GM18870 (cell line): ENCODE measurements around the gene VPS37D.
"Not testable (repeated sequence)": the region's sequence is repeated elsewhere in the genome, so short reads cannot be mapped to it uniquely, and the experiment has no call there.

Source experiments
- ATAC-seq: cut with Tn5 transposase; IDR thresholded peaks from one replicate; pipeline ENCODE4 v1.9.1; 2021; ENCODE audit warnings: moderate library complexity; ENCODE audit not compliant: unreplicated experiment

VPS37D gene

DNA sequence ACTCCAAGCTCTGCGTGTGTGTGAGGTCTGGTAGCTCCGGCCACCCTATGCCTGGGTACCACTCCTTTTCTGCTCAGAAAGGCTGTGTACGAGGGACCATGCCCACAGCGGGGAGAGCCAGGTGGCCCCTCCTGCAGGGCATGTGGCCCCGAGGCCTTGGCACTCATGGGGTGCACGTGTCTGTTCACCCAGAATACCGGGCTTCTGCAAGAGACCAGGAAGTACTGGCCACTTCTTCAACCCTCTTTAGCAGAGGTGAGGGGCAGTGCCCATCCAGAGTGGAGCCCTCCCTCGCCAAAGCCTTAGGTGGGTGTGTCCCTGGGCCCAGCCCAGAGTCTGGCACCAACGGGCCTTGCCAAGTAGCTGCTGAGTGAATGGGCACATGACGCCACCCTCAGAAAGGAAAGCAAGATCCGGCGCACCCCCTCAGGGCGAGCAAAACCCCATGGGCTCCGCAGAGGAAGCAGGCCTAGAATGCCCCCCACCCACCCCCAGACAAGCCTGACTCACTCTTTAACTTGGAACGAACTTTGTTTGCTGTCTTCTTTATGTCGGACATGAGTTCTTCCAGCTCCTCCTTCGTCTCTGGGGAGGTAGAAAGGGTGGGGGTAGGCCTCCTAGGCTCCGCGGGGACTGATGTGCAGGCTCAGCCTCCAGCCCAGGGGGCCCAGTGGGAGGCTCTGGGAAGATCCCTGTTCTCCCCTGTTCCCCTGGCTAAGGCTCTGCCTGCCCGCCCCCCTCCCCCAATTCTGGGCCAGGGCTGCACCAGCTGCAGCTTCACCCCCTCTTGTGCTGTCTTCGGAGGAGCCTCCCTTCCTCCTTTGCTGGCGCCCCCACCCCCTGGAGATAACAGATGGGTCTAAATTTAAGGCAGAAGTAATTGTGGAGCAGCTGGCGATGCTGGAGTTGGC, 37.3 kb downstream of the VPS37D start:
- no peak for ATAC-seq

DNA sequence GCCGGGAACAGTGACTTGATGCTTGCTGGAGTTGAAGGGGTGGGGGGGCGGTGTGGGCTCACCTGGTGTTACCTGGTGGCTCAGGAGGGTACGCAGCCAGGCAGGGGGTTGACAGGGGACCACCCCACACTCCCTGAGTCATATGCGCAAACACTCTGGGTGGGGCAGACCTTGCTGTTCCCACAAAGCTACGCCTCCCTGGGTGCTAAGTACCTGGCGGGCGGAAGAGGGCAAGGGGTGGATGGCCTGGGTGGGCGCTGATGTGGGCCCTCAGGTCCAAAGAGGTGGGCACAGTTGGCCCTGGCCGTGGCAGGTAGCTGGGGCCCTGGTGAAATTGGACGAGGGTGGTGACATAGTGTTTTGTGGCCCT, 37.9 kb downstream of the VPS37D start:
- ATAC-seq, result no peak

DNA sequence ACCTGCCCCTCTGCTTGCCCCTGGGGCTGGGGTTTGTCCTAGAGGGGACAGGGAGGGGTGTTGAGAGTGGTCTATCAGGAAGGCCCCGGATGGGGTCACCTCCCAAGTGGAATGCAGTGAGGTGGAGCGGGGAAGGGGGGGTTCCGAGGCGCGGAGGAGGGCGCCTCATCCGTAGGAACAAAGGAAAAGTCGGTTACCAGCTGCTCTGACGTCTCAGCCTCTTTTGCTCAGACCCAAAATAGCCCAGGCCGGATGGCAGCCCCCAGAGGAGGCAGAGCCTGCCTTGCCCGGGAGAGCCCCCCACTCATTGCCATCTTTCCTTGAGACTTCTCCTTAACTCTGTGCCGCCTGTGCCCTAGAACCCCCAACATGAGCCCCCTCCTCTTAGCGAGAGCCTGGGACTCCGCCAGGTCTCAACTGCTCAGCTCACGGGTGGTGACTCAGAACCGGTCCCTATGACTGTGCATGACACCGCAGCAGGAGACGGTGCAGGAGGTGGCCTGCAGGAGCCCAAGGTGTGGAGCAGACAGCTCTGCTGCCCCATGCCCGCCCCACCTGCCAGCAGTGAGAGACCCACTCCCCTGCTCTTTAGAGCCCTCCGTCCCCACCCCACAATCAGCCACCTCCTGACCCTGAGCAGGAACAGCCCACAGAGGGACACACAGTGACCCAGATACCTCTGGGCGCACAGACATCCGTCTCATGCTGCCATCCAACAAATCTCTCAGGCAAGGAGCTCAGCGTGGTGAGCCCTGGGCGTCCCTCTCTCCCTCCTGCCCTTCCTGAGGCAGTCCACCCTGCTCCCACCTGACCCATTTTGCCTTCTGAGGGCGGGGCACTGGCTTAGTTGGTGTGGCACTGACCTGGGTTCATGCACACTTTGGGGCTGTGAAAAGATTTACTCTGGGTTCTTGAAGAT, 38.8 kb downstream of the VPS37D start:
- no peak for ATAC-seq

DNA sequence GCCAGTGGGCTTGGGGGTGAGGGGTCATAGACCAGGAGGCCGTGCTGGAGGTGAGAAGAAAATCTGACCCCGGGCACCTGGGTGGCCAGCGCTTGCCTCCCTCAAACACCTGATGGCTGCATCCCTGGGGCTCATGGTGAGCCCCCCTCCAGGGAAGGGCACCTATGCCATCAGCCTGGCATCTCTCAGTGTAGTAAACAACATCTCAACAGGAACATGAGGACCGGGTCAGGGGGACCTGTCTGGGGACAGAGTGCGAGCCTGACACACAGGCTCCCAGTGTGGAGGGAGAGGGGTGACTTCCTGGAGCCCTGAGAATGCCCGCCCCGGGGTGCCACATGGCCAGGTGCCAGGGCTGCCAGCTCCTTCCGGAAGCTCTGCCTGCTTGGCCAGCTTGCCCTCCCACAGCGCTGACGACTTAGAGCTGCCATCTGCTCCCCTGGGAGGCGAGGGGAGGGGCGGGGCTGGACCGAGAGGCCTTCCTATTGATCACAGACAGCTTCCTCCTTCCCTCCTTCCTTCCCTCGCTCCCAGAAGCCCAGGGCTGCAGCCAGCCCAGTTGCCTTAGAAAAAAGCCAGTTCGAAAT, 39.5 kb downstream of the VPS37D start:
- no peak for ATAC-seq

DNA sequence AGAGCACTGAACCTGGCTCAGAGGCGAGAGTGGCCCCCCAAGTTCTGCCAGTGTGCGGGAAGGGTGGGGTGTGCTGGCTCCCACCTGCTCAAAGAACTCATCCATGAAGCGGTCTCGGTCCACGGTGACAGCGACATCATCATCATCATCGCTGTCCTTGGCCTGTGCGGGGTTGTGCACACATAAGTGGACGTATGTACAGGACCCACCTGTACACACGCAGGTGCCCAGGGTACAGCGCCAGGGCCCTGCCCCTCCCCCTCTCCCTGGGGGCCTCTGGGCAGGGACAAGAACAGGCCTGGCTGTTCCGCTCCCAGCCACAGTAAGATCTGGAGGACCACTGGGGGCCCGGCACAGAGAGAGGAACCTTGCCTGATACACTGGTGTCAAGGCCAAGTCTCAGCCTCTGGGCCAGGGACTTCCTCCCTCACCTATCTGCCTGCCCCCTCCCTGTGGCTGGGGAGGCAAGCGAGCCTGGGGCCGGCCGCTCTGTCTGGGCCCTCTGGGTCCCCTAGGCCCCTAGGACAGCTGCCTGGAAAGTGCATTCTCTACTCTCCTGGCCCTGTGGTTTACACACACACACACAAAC, 41.4 kb downstream of the VPS37D start:
- no peak for ATAC-seq

DNA sequence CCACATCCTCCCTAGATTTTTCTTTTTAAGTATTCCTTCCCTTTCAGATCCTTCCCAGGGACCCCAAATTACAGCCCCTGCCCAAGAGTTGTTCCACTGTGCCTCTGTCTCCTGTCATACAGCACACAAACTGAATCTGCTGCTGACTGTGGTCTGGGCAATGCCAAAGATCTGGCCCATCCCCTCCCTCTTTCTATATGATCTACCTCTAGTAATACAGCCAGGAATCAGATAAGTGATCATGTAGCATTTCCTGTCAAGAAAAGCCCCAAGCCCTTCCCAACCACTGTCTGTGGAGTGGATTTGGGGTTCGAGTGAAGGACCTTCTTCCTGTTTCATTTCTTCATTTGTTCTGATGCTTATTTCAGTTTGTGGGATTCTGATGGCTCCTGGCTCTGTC, 45.1 kb downstream of the VPS37D start:
- no peak for ATAC-seq

DNA sequence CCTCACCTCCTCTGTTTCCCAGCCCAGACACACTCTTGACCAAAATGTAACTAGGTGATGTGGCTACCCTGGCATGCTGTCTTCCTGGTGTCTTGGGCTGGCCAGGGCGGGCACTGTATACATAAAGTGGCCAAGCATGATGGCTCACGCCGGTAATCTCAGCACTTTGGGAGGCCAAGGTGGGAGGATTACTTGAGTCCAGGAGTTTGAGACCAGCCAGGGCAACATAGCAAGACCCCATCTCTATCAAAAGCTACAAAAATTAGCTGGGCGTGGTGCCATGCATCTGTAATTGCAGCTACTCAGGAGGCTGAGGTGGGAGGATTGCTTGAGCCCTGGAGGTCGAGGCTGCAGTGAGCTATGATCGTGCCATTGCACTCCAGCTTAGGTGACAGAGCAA, 45.7 kb downstream of the VPS37D start:
- ATAC-seq, result not testable (repeated sequence)

DNA sequence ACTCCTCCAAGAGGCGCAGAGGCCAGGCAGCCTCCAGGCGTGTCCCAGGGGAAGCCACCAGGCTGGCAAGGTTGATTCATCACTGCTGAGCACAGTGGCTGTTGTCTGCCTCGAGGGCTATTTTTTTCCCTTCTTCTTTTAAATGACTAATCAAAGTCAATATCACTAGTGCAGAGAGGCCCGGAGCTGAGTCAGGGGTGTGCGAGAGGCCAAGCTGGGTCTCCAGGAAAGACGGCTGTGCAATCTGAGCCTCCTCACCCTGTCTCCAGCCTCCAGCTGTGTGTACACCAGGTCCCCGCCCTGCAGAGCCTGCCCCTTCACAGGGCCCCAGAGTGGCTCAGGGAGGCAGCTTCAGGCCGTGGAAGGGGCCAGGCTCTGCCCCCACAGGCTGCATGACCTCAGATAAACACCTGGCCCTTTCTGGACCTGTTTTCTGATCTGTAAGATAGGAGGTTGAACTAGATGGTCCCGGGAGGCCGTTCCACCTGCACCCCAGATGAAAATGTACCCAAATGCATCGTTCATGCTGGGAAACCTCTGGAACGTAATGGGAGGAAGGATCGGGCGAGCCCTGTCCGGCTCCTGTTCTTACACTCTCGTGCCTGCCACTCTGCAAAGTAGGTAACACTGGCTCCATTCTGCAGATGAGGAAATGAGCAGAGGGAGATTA, 48.2 kb downstream of the VPS37D start:
- no peak for ATAC-seq

DNA sequence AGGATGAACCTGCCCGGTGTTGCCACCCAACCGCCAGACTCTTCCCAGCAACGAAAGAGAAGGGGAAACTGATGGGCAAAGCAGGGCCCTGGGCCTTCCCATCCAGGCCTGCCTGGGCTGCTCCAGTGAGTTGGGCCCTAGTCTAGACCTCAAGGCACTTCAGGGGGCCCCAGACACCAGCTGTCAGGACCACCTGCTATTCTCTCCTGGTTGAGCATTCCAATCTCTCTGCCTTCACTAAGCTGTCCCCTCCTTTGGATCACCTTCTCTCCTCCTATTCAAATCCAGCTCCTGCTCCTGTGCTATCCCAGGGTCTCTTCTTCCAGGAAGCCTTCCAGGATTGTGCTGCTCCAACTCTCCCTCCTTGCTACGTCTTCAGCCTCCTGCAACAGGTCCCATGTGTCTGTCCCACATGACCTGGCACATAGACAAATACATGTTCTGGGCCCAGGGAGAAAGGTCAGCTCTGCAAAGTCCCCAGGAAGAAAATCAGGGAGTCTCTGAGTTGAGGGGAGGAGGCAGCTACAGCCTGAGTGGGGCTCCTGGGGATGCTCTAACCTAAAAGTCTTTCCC, 48.8 kb downstream of the VPS37D start:
- no peak for ATAC-seq

DNA sequence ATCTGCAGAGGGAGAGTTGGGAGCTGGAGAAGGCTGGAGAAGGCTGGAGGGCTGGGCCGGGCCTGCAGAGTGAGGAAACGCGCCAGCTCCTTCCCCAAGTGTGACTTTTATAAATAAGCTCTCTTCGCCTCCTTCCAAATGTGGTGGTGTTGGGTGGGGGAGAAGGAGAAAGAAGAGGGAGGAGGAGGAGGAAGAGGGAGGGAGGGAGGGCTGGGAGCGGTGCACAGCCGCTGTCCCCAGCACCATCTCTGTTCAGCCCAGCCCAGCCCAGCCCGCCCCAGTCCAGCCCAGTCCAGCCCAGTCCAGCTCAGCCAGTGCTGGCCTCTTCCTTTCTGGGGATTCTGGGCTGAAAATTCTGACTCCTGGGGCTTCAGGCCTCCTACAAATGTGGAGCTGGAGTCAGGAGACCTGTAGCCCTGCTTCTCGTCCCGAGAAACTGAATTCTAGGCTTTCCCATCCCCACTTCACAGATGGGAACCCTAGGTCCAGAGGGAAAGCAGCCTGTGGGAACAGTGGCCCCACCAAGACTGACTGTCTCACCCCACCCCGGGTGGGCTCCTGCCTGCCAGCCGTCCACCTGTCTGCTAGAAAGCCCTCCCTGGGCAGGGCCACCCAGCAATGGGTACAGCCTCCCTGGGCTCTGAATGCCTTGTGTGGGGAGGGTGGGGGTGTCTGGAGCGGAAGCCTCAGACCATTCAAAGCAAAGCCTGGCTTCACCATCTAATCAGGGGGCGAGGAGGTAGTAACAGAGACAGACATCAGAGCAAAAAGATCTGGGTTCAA, 49.6 kb downstream of the VPS37D start:
- no peak for ATAC-seq

DNA sequence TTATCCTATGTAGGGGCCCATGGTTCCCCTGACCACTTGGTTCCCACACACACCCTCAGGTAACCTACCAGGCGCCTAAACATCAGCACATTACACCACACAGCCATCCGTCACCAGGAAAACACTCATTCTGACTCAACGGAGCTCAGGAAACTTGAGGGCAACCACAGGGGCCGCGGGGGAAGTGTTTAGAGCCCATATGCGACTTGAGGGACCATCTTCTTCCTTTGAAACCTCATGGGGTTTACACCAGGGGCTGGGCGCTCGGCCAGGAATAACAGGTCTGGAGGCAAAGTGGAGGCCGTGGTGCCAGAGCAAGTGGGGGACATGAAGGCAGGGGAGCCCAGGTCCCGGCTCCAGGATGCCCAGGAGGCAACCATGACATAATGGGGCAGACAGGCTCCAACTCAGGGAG, 50.4 kb downstream of the VPS37D start:
- no peak for ATAC-seq

DNA sequence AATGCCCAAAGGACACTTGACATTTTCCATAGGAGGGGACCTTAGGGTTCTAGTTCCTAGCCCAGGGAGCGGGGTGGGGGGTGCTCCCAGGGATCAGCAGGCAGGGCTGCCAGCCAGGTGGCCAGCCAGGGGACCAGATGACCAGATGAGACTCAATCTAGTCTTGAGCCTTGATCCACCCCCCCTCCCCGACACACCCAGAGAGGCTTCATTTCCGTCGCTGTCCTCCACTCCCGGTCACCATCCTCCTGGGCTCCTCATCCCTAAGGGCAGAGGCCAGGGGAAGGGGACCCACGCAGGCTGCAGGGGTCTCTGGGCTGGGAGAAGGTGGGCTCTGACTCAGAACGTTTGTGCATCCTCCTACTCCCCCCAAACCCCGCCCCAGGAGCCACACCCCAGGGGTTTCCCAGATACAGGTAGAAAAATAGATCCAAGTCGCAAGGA, 50.8 kb downstream of the VPS37D start:
- no peak for ATAC-seq

DNA sequence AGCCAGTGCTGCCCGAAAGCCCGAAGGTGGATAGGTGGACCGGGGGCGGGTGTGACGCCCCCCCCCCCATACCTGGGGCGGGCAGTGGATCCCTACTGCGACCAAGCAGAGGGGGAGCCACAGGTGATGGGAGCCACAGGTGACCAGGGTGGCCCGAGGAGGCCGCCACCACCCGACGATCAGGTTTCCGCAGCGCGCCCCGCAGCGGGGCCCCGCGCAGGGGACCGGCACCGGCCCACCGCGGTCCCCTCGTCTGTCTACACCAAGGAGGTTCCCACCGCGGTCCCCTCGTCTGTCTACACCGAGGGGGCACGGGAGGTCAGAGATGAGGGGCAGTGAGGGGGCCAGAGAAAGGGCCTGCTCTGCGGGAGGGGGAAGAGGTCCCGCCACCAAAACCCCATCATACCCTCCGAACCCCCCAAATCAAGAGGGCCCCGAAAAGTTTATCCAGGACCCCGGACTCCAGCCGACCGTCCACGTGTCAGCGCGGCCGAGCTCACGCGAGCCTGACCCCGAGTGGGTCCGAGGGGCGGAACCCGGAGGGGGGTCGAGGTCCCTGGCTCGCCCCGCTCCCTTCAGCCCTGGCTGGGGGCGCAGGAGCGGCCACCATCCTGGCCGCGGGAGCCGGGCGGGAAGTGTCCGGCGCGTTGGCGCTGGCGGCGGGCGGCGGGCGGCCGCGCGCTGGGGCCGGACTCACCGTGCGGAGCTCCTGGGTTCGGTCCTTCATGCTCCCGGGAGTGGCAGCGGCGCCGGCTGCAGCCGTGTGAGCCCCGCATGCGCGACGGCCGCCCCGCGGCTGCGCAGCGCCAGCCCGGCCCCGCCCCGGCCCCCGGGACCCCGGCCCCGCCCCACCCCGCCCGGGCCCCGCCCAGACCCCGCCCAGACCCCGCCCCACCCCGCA, 51.5 kb downstream of the VPS37D start, which contains the start of gene STX1A:
Gene STX1A, minus strand, starts transcription at position 765 of the 901 bp plus-strand sequence. Its CDS starts 38 bp downstream, at position 727.
- no peak for ATAC-seq

DNA sequence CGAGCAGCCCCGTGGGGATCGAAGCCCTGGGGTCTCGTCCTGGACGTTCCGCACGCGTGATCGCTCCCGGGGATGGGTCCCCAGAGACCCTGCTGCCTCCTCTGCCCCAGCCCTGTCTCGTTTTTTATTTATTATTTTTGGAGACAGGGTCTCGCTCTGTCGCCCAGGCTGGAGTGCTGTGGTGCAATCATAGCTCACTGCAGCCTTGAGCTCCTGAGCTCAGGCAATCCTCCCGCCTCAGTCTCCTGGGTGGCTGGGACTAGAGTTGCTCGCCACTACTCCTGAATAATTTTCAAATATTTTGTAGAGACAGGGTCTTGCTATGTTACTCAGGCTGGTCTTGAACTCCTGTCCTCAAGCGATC, 52.2 kb downstream of the VPS37D start:
- no peak for ATAC-seq

DNA sequence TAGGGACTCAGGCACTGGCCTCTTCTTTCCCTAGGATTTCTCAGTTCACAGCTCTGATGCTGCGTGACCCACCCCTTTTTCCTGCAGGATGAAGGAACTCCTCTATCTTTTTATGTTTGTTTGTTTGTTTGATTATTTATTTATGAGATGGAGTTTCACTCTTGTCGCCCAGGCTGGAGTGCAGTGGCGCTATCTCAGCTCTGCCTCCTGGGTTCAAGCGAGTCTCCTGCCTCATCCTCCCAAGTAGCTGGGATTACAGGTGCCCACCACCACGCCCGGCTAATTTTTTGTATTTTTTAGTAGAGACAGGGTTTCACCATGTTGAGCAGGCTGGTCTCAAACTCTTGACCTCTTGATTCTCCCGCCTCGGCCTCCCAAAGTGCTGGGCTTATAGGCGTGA, 52.8 kb downstream of the VPS37D start:
- ATAC-seq, result not testable (repeated sequence)

DNA sequence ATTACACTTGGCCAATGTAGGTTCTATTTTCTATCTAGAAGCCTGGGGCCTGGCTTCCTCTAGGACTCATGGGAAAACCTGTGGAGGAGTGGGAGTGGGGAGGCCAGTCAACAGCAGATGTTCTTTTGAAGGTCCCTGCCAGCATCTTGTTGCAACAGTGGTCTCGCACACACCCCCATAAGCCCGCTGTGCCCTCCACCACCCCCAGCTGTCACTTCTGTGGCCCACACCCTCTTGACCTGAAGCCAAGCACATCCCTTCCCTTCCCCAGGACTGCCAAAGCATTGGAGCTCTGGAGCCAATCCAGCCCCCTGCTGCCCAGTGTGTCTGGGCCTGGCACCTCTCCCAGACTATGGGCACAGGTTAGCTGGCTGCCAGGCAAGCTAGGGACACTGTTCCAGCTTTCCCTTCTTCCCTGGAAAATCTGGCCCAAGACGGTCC, 53.8 kb downstream of the VPS37D start:
- no peak for ATAC-seq
